Measurements from ENCODE around the gene NPLOC4.
"Not testable (repeated sequence)": the region's sequence is repeated elsewhere in the genome, so short reads cannot be mapped to it uniquely, and the experiment has no call there.

NPLOC4 gene

DNA sequence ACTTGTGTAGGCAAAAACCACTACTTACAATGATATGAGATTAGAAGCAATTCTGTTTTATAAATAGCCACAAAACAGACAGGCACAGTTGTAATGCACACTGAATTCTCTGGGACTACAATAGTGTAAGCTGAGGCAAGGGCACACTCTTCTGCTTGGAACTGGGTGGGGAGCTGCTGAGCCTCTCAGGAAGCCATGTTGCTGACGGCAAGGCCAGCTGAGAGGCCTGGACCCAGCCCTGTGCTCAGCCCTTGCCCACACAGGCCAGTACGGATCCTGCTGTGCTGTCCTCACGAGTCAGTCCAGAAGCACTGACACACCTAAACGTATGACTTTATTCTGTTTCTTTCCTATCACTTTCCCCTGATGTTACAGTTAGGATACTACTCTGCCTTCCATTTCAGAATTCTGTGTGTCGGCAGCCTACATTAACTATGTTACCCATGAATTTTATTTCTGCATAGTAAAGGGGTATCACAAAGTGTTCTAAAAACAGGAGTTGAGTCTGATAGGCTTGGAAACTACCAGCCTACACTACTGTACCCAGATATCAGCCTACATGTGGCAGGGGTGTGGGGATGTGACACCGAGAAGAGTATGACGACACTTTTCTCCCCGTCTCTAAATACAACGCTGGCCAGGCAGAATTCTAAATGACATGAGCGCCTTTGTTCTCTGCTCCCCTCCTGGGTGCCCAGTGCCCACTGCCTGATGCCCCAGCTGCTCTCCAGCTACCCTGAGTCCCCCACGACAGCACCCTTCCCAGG is 43.6 kb downstream of the NPLOC4 start:
- FAIRE-seq (no peak), DNase-seq (ENCODE audit: insufficient read length) (no peak)
- TF ChIP-seq TAF1 (IDR thresholded peaks at IDR 0.05; ENCODE audit: borderline replicate concordance, low read depth, low read length) (no peak), POLR2AphosphoS5 (IDR thresholded peaks at IDR 0.05; ENCODE audit: low read depth, low read length) (no peak), POLR2A (IDR thresholded peaks at IDR 0.05; ENCODE audit: low read depth, low read length) (no peak)

GRCh38 chr17:81591971-81592370 is 44.9 kb downstream of the NPLOC4 start:
- DNase-seq (ENCODE audit: insufficient read length) (no peak), FAIRE-seq (no peak)
- TF ChIP-seq POLR2A (IDR thresholded peaks at IDR 0.05; ENCODE audit: low read depth, low read length) (no peak), TAF1 (IDR thresholded peaks at IDR 0.05; ENCODE audit: borderline replicate concordance, low read depth, low read length) (no peak), POLR2AphosphoS5 (IDR thresholded peaks at IDR 0.05; ENCODE audit: low read depth, low read length) (no peak)

DNA sequence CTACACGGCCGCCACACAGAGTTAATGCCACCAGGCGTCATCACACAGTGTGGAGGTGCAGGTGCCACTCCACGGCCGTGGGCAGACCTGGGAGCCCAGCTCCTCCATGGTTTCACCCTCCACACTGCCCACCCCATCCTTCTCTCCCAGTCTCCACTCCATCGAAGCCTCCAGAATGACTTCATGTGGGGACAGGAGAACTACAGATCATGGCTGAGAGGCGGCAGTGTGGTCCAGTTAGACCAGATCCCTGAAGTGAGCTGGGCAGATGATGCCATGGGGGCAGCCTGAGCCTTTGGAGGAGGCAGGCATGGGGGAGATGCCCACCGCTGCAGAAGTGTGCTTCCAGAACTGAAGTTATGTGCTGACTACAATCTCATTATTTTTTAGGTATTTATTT is 46.8 kb downstream of the NPLOC4 start:
- TF ChIP-seq TAF1 (IDR thresholded peaks at IDR 0.05; ENCODE audit: borderline replicate concordance, low read depth, low read length) (no peak), POLR2AphosphoS5 (IDR thresholded peaks at IDR 0.05; ENCODE audit: low read depth, low read length) (no peak), POLR2A (IDR thresholded peaks at IDR 0.05; ENCODE audit: low read depth, low read length) (peak; percentile 28; the same call in 1 of the 2 replicates)
- no peak for FAIRE-seq

DNA sequence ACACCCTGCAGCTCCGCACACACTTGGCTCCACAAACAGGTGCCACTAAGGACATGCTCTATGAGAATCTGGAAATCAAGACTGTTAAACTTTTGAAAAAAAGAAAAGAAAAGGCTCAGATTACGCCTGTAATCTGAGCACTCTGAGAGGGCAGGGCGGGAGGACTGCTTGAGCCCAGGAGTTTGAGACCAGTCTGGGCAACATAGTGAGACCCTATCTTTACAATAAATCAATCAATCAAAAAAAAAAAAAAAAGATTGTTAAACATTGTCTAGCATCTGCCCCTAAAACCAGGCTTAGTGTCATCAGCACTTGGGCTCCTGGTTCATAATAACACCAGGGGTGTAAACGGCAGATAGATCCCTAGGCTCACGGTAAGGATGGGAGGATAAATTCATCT is 47.3 kb downstream of the NPLOC4 start:
- TF ChIP-seq POLR2A (IDR thresholded peaks at IDR 0.05; ENCODE audit: low read depth, low read length) (no peak), TAF1 (IDR thresholded peaks at IDR 0.05; ENCODE audit: borderline replicate concordance, low read depth, low read length) (no peak), POLR2AphosphoS5 (IDR thresholded peaks at IDR 0.05; ENCODE audit: low read depth, low read length) (no peak)
- FAIRE-seq (no peak), DNase-seq (ENCODE audit: insufficient read length) (no peak)

More for the DNA sequence above, 46.8 kb downstream of the NPLOC4 start:
- no peak for DNase-seq (ENCODE audit: insufficient read length)

- FAIRE-seq, result no peak
- no peak for DNase-seq (ENCODE audit: insufficient read length)
- TF ChIP-seq TAF1 (IDR thresholded peaks at IDR 0.05; ENCODE audit: borderline replicate concordance, low read depth, low read length), result no peak
- no peak for TF ChIP-seq POLR2AphosphoS5 (IDR thresholded peaks at IDR 0.05; ENCODE audit: low read depth, low read length)
- TF ChIP-seq POLR2A (IDR thresholded peaks at IDR 0.05; ENCODE audit: low read depth, low read length), result no peak
Measured at GRCh38 chr17:81586096-81586495, 50.8 kb downstream of the NPLOC4 start.

DNA sequence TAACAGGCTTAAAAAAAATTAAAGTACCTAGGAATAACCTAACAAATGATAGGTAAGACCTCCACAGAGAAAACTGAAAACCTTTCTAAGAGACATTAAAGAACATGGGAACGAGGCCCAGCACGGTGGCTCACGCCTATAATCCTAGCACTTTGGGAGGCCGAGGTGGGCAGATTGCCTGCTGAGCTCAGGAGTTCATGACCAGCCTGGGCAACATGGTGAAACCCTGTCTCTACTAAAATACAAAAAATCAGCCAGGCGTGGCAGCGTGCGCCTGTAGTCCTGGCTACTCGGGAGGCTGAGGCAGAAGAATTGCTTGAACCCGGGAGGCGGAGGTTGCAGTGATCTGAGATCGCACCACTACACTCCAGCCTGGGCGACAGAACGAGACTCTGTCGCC is 52.1 kb downstream of the NPLOC4 start:
- DNase-seq (ENCODE audit: insufficient read length); FAIRE-seq: not testable (repeated sequence)

- DNase-seq (ENCODE audit: insufficient read length) (no peak), FAIRE-seq (no peak)
- TF ChIP-seq TAF1 (IDR thresholded peaks at IDR 0.05; ENCODE audit: borderline replicate concordance, low read depth, low read length) (no peak), POLR2A (IDR thresholded peaks at IDR 0.05; ENCODE audit: low read depth, low read length) (no peak), POLR2AphosphoS5 (IDR thresholded peaks at IDR 0.05; ENCODE audit: low read depth, low read length) (no peak)
Measured at GRCh38 chr17:81583589-81584342, 53.1 kb downstream of the NPLOC4 start.

DNA sequence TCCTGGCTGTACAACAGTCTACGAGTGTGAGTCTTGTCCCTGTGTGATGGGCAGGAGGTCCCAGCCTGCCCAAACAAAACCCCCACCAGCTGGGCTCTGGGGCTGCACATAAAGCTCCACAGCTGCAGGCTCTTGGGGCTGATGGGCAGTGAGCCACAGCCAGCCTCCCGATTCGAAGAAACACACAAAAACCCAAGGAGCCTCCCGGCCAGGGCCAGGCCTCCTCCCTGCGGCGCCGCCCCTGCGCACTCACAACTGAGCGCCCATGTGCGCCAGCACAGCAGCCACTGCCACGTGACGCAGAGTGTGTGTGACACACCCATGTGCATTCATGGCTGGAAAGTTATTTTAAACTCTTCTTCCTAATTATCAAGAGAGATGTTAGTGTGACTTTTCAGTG is 54.2 kb downstream of the NPLOC4 start:
- TF ChIP-seq POLR2AphosphoS5 (IDR thresholded peaks at IDR 0.05; ENCODE audit: low read depth, low read length) (no peak), TAF1 (IDR thresholded peaks at IDR 0.05; ENCODE audit: borderline replicate concordance, low read depth, low read length) (no peak), POLR2A (IDR thresholded peaks at IDR 0.05; ENCODE audit: low read depth, low read length) (no peak)
- FAIRE-seq (no peak), DNase-seq (ENCODE audit: insufficient read length) (no peak)

GRCh38 chr17:81582341-81582740 is 54.6 kb downstream of the NPLOC4 start:
- no peak for DNase-seq (ENCODE audit: insufficient read length)
- TF ChIP-seq POLR2A (IDR thresholded peaks at IDR 0.05; ENCODE audit: low read depth, low read length), result no peak
- no peak for TF ChIP-seq TAF1 (IDR thresholded peaks at IDR 0.05; ENCODE audit: borderline replicate concordance, low read depth, low read length)
- TF ChIP-seq POLR2AphosphoS5 (IDR thresholded peaks at IDR 0.05; ENCODE audit: low read depth, low read length), result no peak
- no peak for FAIRE-seq

DNA sequence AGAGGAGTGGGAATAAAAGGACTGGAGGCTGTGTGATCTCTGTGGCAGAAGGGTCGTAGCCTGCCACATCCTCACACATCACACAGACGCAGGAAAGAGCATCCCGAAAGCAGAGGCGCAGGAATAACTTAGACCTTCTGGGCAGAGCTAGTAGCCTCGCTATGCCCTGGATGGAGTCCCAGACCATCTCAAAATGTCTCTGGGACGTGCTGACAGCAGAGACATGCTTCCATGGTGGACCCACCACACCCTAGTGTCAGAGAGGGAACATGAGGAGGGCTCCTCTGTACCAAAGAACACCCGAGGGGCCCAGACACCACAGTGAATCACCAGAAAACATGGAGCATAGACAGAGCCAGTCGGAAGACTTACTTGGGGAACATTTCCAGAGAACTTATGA is 55.2 kb downstream of the NPLOC4 start:
- TF ChIP-seq POLR2A (IDR thresholded peaks at IDR 0.05; ENCODE audit: low read depth, low read length) (no peak), TAF1 (IDR thresholded peaks at IDR 0.05; ENCODE audit: borderline replicate concordance, low read depth, low read length) (no peak), POLR2AphosphoS5 (IDR thresholded peaks at IDR 0.05; ENCODE audit: low read depth, low read length) (no peak)
- DNase-seq (ENCODE audit: insufficient read length) (no peak), FAIRE-seq (no peak)

- FAIRE-seq (no peak), DNase-seq (ENCODE audit: insufficient read length) (no peak)
- TF ChIP-seq TAF1 (IDR thresholded peaks at IDR 0.05; ENCODE audit: borderline replicate concordance, low read depth, low read length) (no peak), POLR2A (IDR thresholded peaks at IDR 0.05; ENCODE audit: low read depth, low read length) (no peak), POLR2AphosphoS5 (IDR thresholded peaks at IDR 0.05; ENCODE audit: low read depth, low read length) (no peak)
Measured at GRCh38 chr17:81580481-81580880, 56.4 kb downstream of the NPLOC4 start.

DNA sequence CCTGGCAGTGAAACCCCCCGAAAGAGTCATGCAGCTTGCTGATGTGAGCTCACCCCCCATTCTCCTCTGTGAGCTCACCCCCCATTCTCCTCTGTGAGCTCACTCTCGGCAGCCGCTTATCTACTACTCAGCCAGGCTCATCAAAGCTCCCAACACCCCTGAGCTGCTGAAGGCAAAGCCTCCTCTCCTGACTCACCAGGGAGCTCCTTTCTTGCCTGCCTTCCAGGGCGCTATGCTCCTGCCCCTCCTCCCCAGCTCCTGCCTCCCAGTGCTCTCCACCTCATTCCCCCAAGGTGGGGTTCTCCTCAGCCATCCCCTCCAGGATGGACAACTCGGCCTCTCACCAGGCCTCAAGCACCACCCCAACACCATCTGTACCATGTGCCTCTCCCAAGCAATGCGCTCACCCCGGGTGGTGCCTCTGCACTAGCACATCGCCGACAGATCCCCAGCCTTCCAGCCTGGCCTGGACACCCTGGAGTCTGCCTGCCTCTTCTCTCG is 57.0 kb downstream of the NPLOC4 start:
- no peak for FAIRE-seq
- no peak for TF ChIP-seq POLR2A (IDR thresholded peaks at IDR 0.05; ENCODE audit: low read depth, low read length)
- TF ChIP-seq TAF1 (IDR thresholded peaks at IDR 0.05; ENCODE audit: borderline replicate concordance, low read depth, low read length), result no peak
- TF ChIP-seq POLR2AphosphoS5 (IDR thresholded peaks at IDR 0.05; ENCODE audit: low read depth, low read length), result no peak
- no peak for DNase-seq (ENCODE audit: insufficient read length)
